EH (cell line): ENCODE results near the gene TXNRD2.
"Not testable (repeated sequence)": the region's sequence is repeated elsewhere in the genome, so short reads cannot be mapped to it uniquely, and the experiment has no call there.

ENCODE experiments used
- DNase-seq: peaks from one replicate; pipeline ENCODE4 v3.0.0-alpha.2; 2015; ENCODE audit warnings: low read depth

Gene TXNRD2

DNA sequence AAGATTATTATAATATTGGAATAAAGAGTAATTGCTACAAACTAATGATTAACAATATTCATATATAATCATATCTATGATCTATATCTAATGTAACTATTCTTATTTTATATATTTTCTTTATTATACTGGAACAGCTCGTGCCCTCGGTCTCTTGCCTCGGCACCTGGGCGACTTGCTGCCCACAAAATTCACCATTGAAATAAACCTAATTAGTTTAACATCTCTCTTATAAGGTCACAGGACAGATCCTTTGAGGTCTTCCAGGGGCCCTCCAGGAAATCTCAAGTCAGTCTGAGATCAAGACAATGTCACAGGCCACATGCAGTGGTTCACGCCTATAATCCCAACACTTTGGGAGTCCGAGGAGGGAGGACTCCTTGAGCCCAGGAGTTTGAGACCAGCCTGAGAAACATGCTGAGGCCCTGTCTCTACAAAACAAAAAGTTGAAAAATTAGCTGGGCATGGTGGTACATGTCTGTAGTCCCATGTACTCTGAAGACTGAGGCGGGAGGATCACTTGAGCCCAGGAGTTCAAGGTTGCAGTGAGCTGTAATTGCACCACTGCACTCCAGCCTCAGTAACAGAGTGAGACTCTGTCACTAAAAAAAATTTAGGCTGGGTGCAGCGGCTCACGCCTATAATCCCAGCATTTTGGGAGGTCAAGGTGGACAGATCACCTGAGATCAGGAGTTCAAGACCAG lies 6.6 kb upstream of the TXNRD2 start:
- DNase-seq, result no peak

GRCh38 chr22:19943082-19944026 lies 1.7 kb upstream of the TXNRD2 start:
- peak; percentile 95 for DNase-seq

GRCh38 chr22:19942157-19943081 lies 801 bp upstream of the TXNRD2 start:
- DNase-seq, result peak; percentile 77

DNA sequence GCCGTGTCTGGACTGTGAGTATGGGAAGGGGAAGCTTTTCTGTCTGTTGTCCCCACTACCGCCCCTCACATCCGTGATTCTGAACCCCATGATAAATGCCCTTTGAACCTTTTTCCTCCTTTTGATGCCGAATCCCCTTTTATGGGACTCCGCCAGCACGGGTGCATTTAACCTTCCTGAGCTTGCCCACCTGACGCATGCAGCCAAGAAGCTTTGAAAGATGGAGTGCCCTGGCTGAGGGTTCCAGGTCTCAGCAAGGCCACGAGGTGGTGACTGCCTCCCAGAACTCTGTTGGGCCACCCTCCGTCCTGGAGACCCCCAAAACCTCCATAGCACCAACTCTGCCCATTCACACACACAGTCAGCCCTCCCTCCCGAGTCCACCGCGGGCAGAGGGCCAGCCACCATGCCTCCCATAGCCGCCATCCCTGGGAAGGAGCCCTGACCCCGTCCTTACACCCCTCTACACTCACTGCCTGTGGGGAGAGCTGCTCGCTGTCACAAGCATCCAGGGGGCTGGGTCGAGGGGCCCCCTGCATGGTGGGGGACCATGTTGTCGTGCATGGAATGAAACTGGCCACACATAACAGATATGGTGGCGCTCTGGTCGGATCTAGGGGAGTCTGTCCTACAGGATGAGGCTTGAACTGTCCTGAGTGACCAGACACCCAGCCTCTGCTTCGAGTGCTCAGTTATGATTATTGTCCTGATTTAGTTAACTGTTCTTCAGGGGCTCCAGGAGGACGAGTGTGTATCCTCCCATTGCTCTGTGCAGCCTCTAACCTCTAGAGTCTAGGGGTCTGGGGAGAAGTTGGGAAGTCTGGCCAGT lies 868 bp downstream of the TXNRD2 start:
- peak; percentile 27 for DNase-seq

GRCh38 chr22:19937616-19938473 lies 3.8 kb downstream of the TXNRD2 start:
- peak; percentile 22 for DNase-seq

- no peak for DNase-seq
Measured at GRCh38 chr22:19936513-19936912, 5.1 kb downstream of the TXNRD2 start.

- not testable (repeated sequence) for DNase-seq
Measured at GRCh38 chr22:19935123-19935718, 6.4 kb downstream of the TXNRD2 start.

DNA sequence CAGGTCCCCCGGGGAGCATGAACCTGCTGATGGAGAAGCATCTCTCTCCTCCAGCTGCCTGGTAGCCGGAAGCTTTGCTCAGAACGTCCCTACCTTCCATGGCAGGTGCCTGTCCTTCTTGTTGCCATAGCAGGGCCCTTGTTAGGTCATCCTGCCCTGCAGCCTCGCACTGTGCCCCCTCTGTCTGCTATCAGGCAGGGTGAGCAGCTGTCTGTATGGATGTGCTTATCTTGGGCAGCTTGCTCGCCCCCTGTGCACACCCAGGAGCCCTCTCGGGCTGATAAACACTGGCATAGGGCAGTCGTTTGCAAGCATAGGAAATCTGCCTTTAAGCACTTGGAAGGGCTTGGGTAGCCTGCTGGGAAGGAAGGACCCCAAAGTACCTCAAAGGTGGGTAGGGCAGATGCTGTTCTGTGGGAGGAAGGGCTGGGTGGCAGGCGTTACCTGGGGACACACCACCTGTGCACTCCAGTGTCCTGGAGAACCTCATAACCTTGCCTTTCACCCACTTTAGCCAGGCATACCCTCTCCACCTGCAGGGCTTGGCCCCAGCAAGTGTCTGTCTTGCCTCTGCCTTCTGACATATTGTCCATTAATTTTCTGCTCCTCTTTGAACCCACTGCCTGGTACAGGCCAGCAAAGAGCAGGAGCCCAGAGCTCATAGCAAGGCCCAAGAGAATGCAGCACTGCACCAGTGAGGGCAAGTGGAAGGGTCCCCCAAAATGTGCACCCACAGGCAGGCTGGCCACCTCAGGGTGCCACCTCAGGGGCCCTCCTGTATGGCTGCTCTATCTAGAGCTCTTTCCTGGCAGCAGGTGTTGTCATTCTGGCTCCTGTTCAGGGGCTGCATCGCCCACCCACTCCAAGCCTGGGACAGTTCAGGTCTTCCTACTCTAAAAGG lies 8.0 kb downstream of the TXNRD2 start:
- no peak for DNase-seq

DNA sequence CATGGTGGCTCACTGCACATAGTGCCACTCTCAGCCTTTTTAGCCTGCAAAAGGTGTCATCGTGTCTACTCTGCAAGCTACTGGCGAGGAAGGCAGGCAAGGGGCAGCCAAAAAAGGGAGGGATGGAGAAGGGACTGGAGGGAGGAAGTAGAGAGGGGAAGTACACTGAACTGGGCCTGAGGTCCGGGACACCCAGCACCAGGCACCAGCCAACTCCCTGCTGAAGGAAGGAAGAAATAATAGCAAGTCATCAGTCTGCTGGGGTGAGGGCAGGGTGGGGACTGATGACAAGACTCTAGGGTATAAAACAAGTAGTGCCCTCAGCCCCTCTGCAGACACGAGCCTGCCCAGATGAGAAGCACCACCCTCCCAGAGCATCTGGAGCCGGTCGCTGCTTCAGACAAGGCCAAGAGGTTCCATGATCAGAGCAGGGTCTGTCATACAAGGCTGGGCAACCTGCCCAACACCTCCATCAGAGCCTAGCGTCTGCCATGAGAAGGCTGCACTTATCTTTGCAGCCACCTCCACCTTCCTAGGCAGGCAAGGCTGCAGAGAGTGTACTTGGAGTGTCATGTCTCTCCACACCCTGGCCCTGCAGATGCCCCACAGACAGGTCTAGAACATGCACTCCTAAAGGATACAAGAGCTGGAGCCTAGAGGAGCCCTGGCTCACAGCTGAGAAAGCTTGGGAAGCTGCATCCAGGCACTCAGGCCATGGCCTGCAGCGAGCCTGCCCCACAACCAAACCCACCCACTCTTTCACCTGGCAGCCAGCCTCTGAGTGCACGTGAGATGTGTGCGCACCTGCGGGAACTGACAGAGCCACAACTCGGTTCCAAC lies 9.0 kb downstream of the TXNRD2 start:
- no peak for DNase-seq

DNA sequence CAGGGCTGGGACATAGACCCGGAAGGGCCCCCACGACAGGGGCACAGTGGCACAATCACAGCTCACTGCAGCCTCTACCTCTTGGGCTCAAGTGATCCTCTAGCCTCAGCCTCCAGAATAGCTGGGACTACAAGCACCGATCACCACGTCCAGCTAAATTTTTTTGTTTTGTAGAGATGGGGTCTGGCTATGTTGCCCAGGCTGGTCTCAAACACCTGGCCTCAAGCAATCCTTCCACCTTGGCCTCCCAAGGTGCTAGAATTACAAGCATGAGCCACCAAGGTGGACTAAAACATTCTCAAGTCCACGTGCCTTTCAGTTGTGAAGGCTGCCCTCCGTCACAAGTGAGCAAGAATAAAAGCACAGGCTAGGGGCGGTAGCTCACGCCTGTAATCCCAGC lies 10.1 kb downstream of the TXNRD2 start:
- DNase-seq, result no peak

DNA sequence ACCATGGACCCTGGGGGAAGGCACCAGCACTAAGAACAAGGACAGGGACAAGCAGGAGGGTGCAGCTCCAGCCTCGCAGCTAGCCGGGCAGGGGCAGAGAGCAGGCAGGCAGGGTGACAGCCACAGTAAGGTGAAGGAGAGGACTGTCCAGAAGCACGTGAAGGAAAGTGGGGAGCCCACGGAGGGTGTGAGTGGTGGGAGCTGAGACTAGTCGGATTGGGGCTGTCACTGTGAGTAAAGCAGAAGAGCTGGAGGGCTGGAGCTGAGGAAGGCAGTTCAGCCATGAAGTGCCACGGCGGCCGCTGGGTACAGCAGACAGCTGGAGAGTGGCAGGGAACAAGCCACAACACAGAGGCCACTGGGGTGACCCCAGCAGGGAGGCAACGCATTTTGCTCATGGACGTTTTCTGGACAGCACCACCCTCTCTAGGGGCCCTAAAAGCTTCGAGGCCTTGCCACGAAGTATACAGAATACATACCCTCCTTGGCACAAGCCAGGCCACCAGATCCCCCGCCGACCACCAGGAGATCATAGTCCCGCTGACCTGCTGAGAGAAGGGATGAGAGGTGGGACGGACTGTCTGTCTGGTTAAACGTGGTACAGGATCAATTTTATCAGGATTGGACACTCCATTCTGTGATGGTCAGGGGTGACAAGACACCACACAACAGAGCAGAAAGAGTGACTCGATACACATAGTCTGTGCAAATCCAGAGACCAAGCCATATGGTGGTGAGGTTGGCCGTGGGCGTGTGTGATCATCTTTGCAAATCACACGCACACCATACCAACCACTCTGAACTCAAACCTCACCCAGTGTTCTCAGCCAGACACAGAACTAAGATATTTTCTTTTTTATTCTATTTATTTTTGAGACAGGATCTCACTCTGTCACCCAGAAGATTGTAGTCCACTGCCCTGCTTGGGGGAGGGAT lies 10.8 kb downstream of the TXNRD2 start:
- DNase-seq, result no peak

DNA sequence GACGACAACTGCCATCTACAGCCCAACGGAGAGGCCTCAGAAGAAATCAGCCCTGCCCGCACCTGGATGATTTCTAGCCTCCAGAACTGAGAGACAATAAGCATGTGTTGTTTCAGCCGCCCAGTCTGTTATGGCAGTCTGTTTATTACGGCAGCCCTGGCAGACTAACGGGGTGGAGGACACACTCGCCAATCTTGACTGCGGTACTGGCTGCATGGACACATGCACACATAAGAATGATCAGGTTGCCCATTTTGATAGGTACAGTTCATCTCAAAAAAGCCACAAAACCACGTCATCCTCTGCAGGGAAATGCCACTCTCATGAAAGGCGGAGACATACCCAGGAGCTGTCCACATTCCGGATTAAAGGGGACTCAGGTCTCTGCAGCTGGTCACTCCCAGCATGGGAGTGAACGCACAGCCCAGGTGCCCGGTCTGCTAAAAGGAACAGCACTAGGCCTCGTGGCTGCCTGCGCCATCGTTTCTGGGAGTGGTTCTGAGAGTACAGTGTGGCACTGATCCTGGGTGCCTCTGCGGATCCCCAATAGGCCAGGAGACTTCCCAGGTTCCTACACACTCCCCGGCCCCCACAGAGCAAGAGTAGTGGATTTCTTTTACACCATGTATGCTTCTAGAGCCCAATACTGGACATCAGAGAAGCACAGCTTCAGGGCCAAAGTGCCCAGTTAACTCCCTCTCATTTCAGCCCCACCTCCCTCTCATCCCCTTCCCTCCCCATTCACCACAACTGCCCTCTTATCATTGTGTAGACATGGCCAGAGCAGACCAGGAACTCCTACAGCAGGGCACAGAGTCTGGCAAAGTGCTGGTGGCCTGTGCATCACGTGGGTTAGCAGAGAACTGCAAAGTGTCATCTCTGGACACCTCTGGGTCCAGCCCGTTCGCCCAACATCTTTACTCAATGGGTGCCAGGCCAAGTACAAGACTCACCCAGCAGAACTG lies 11.8 kb downstream of the TXNRD2 start:
- no peak for DNase-seq

- no peak for DNase-seq
Measured at GRCh38 chr22:19928207-19928606, 13.4 kb downstream of the TXNRD2 start.

GRCh38 chr22:19927696-19928095 lies 13.9 kb downstream of the TXNRD2 start:
- DNase-seq, result no peak

GRCh38 chr22:19926028-19926427 lies 15.6 kb downstream of the TXNRD2 start:
- DNase-seq, result not testable (repeated sequence)
